GM18505 (cell line): ENCODE measurements around the gene SAMD3.
"Not testable (repeated sequence)": the region's sequence is repeated elsewhere in the genome, so short reads cannot be mapped to it uniquely, and the experiment has no call there.

ENCODE experiments used
- ATAC-seq: cut with Tn5 transposase; IDR thresholded peaks from one replicate; pipeline ENCODE4 v1.9.1; 2021; ENCODE audit not compliant: unreplicated experiment
- POLR2A ChIP-seq: IDR thresholded peaks from 4 replicates; pipeline ENCODE4 v1.6.1; 2011; ENCODE audit warnings: borderline replicate concordance; ENCODE audit not compliant: insufficient read depth, insufficient read length; ENCODE audit errors: extremely low read depth

Gene SAMD3

GRCh38 chr6:130118236-130118635 lies 104.5 kb downstream of the SAMD3 start:
- no peak for TF ChIP-seq POLR2A
- peak; percentile 57 for ATAC-seq

GRCh38 chr6:130117187-130117701 lies 105.5 kb downstream of the SAMD3 start:
- not testable (repeated sequence) for ATAC-seq

- ATAC-seq, result peak; percentile 46
- no peak for TF ChIP-seq POLR2A
These were observed 106.5 kb downstream of the SAMD3 start for GRCh38 chr6:130116273-130116672.

GRCh38 chr6:130115036-130115435 lies 107.7 kb downstream of the SAMD3 start:
- no peak for TF ChIP-seq POLR2A
- ATAC-seq, result peak; percentile 85

- ATAC-seq, result no peak
These were observed 109.5 kb downstream of the SAMD3 start for GRCh38 chr6:130113201-130113710.

GRCh38 chr6:130111031-130111430 lies 111.7 kb downstream of the SAMD3 start:
- no peak for ATAC-seq
- TF ChIP-seq POLR2A, result no peak

More at GRCh38 chr6:130113201-130113710, 109.5 kb downstream of the SAMD3 start:
- TF ChIP-seq POLR2A, result no peak

GRCh38 chr6:130107710-130108109 lies 115.0 kb downstream of the SAMD3 start:
- no peak for ATAC-seq
- TF ChIP-seq POLR2A, result no peak

GRCh38 chr6:130105996-130106704 lies 116.6 kb downstream of the SAMD3 start:
- TF ChIP-seq POLR2A, result no peak
- peak; percentile 84 for ATAC-seq

- ATAC-seq, result no peak
- no peak for TF ChIP-seq POLR2A
These were observed 123.6 kb downstream of the SAMD3 start for GRCh38 chr6:130099119-130099518.

- ATAC-seq, result no peak
- TF ChIP-seq POLR2A, result no peak
These were observed 124.4 kb downstream of the SAMD3 start for GRCh38 chr6:130098317-130098716.
